Smooth muscle cell (in vitro differentiated cells): ENCODE data around the gene DENND1A. TPM values are rescaled to one million over a fixed set of nuclear protein-coding genes. Genes with fewer than 3 reads are reported as not detected.

Experiments
- DNase-seq: peaks from one replicate; lab custom pipeline; 2025; ENCODE audit not compliant: unreplicated experiment; lab: John Stamatoyannopoulos, UW
- H2AFZ ChIP-seq: fragments of 200-600 bp; sonication (generic); 2 replicates; pipeline ENCODE4 v1.6.0; 2016; ENCODE audit warnings: antibody characterized with exemption, low read depth, mild to moderate bottlenecking
- H3F3A ChIP-seq: fragments of 200-600 bp; sonication (generic); 2 replicates; pipeline ENCODE4 v1.6.0; 2017; ENCODE audit warnings: antibody characterized with exemption, low read depth
- H3K27ac ChIP-seq: fragments of 200-600 bp; sonication (generic); 2 replicates; pipeline ENCODE4 v1.5.1; 2016; ENCODE audit warnings: low read depth, mild to moderate bottlenecking
- H3K27me3 ChIP-seq: fragments of 200-600 bp; sonication (generic); 2 replicates; pipeline ENCODE4 v1.6.1; 2016; ENCODE audit warnings: low read depth, mild to moderate bottlenecking
- H3K36me3 ChIP-seq: fragments of 200-600 bp; sonication (generic); 2 replicates; pipeline ENCODE4 v1.5.1; 2016; ENCODE audit warnings: low read depth
- H3K4me1 ChIP-seq: fragments of 200-600 bp; sonication (generic); 2 replicates; pipeline ENCODE4 v1.5.1; 2016; ENCODE audit warnings: low read depth
- H3K4me2 ChIP-seq: fragments of 200-600 bp; sonication (generic); 2 replicates; pipeline ENCODE4 v1.6.0; 2016; ENCODE audit warnings: mild to moderate bottlenecking
- H3K4me3 ChIP-seq: fragments of 200-600 bp; sonication (generic); 2 replicates; pipeline ENCODE4 v1.5.1; 2016; ENCODE audit warnings: mild to moderate bottlenecking
- H3K79me2 ChIP-seq: fragments of 200-600 bp; sonication (generic); 2 replicates; pipeline ENCODE4 v1.6.0; 2016; ENCODE audit warnings: low read depth, mild to moderate bottlenecking
- H3K9ac ChIP-seq: fragments of 200-600 bp; sonication (generic); 2 replicates; pipeline ENCODE4 v1.6.0; 2016; ENCODE audit warnings: low read depth
- H3K9me3 ChIP-seq: fragments of 200-600 bp; sonication (generic); replicated peaks from 2 replicates; pipeline ENCODE4 v1.5.1; 2016; ENCODE audit warnings: low read depth
- H4K20me1 ChIP-seq: fragments of 200-600 bp; sonication (generic); 2 replicates; pipeline ENCODE4 v1.6.0; 2016; ENCODE audit warnings: low read depth
- WGBS: methylation state at CpG from one replicate; pipeline ENCODE4 v1.1.7; 2016; ENCODE audit warnings: low lambda C conversion rate; 5-methylcytosine and 5-hydroxymethylcytosine counted together
- polyA plus RNA-seq: library from polyadenylated mRNA; unstranded; fragments of >200 nt; fragmentation: Nextera tagmentation; extraction: Ambion mirVana; gene quantifications from 2 replicates; pipeline ENCODE4 v1.2.1, GENCODE V29; 2016
- total RNA-seq: library from RNA; depleted of rRNA; stranded (reverse); fragments of >200 nt; gene quantifications from 2 replicates; pipeline ENCODE4 v1.2.3, GENCODE V29; 2014
- TF ChIP-seq, protein P1 (sequence below): fragments of 200-600 bp; sonication (generic); IDR thresholded peaks from 2 replicates; pipeline ENCODE4 v1.5.1; 2017; ENCODE audit warnings: borderline replicate concordance, mild to moderate bottlenecking, antibody characterized with exemption; ENCODE audit not compliant: insufficient read depth, poor library complexity, severe bottlenecking

DENND1A gene
- total and polyA plus RNA-seq, 2 experiments from 2014 or later: 8.1 to 20.2 TPM

DNA sequence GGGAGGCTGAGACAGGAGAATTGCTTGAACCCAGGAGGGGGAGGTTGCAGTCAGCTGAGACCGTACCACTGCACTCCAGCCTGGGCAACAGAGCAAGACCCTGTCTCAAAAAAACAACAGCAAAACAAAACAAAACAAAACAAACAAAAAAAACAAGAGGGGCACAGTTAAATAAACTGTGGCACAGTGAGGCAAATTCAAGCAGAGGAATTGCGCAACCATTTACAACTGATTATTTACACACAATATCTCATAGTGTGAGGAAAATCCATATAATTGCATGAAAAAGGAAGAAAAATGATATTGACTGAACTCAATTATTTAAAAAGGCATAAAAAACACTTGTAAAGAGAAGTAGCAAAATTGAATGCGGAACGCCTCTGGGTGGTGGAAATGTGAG lies 412.4 kb downstream of the DENND1A start:
- Histone ChIP-seq H4K20me1 (no peaks in the 10 kb centered on the region), H3K27ac (no peak overlapping the region), H3K36me3 (no peaks in the 10 kb centered on the region), H3K4me2 (no peak overlapping the region), H3K9me3 (no peaks in the 10 kb centered on the region), H3K4me3 (no peak overlapping the region), H3K79me2 (no peaks in the 10 kb centered on the region), H3K4me1 (no peaks in the 10 kb centered on the region), H2AFZ (no peak overlapping the region), H3K9ac (no peak overlapping the region), H3K27me3 (peaks cover 5% of the 10 kb centered on the region), H3F3A (no peaks in the 10 kb centered on the region)
- DNase-seq: no peak
- TF ChIP-seq, protein P1, sequence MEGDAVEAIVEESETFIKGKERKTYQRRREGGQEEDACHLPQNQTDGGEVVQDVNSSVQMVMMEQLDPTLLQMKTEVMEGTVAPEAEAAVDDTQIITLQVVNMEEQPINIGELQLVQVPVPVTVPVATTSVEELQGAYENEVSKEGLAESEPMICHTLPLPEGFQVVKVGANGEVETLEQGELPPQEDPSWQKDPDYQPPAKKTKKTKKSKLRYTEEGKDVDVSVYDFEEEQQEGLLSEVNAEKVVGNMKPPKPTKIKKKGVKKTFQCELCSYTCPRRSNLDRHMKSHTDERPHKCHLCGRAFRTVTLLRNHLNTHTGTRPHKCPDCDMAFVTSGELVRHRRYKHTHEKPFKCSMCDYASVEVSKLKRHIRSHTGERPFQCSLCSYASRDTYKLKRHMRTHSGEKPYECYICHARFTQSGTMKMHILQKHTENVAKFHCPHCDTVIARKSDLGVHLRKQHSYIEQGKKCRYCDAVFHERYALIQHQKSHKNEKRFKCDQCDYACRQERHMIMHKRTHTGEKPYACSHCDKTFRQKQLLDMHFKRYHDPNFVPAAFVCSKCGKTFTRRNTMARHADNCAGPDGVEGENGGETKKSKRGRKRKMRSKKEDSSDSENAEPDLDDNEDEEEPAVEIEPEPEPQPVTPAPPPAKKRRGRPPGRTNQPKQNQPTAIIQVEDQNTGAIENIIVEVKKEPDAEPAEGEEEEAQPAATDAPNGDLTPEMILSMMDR: no peak
- WGBS: 98% methylated on average over 4 of the region's 4 CpGs

DNA sequence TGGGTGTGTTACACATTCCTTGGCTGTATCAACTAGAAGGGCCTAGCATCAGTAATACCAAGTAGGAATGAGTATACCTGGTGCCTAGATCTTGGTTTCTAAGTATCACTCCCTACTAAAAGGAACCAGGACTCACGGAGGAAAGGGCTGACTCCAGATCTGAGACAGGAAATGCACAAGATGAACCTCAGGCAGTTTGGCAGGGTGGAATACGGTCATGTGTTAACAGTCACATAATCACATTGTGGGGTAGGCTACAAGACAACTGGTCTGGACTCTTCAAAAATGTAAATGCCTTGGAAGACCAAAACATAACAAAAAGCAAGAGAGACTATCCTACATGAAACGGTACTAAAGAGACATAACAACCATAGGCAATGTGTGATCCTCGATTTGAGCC lies 415.2 kb downstream of the DENND1A start:
- no peak overlapping the region for H3K4me3 ChIP-seq
- no peaks in the 10 kb centered on the region for H4K20me1 ChIP-seq
- H3F3A ChIP-seq: no peaks in the 10 kb centered on the region
- no peak overlapping the region for H2AFZ ChIP-seq
- no peaks in the 10 kb centered on the region for H3K4me1 ChIP-seq
- no peak overlapping the region for H3K27ac ChIP-seq
- DNase-seq: no peak
- no peaks in the 10 kb centered on the region for H3K27me3 ChIP-seq
- H3K9me3 ChIP-seq: no peaks in the 10 kb centered on the region
- H3K9ac ChIP-seq: no peak overlapping the region
- no peaks in the 10 kb centered on the region for H3K79me2 ChIP-seq
- H3K36me3 ChIP-seq: no peaks in the 10 kb centered on the region
- WGBS: 85% methylated on average over 4 of the region's 4 CpGs
- TF ChIP-seq, protein P1: no peak
- no peak overlapping the region for H3K4me2 ChIP-seq

DNA sequence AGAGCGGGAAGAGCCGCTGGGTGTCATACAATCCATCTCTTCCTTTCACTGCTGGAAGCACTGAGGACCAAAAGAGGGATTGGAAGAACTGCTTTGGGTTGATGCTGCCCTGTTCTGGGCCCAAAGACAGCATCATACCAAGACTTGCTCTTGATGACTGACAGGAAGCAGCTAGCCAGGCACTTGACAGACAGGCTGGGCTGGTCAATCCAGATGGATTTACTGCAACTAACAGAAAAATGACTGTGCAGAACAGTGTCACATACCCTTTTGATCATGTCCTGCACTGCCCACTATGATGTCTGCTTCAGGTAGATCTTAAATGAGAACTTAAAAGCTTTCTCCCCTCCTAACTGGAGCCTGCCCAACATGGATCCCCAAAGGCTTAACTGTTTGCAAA lies 416.4 kb downstream of the DENND1A start:
- no peak overlapping the region for H3K9ac ChIP-seq
- H3K4me1 ChIP-seq: no peaks in the 10 kb centered on the region
- no peak overlapping the region for H3K27ac ChIP-seq
- no peak overlapping the region for H3K4me2 ChIP-seq
- no peaks in the 10 kb centered on the region for H4K20me1 ChIP-seq
- H3K9me3 ChIP-seq: no peaks in the 10 kb centered on the region
- 100% methylated on average over 2 of the region's 2 CpGs for WGBS
- no peak overlapping the region for H3K4me3 ChIP-seq
- no peak for DNase-seq
- H3K79me2 ChIP-seq: no peaks in the 10 kb centered on the region
- no peak overlapping the region for H2AFZ ChIP-seq
- H3F3A ChIP-seq: no peaks in the 10 kb centered on the region
- no peaks in the 10 kb centered on the region for H3K27me3 ChIP-seq
- TF ChIP-seq, protein P1: no peak
- no peaks in the 10 kb centered on the region for H3K36me3 ChIP-seq
